ENCODE data around the gene CD36. TPM values are rescaled to one million over a fixed set of nuclear protein-coding genes. Genes with fewer than 3 reads are reported as not detected.

Gene CD36
- total and polyA plus RNA-seq, 2 of the 8 experiments (the other 6 are each of a cell fraction or from before 2014, with no cell fraction given) = 0.33 to 0.60 TPM

GRCh38 chr7:80677629-80678028 is 39.2 kb downstream of the CD36 start:
- Histone ChIP-seq H3K56ac (replicated peaks; ENCODE audit: insufficient read length, low read depth, low read length) (no peak overlapping the region), H4K5ac (ENCODE audit: insufficient read length, low read depth, low read length) (no peak overlapping the region), H3K9ac (replicated peaks in 1 of 4; ENCODE audit: extremely low read depth in 1 of 4, low read depth in 3 of 4, low read length in 3 of 4) (no peak overlapping the region), H2BK20ac (ENCODE audit: low read length) (no peak overlapping the region), H3K4ac (replicated peaks; ENCODE audit: insufficient read length, low read depth, low read length) (no peak overlapping the region), H3K23me2 (ENCODE audit: low read depth, low read length) (no peaks in the 10 kb centered on the region), H3K27me3 (replicated peaks in 1 of 4; ENCODE audit: control insufficient read depth in 3 of 4, extremely low read depth in 1 of 4, insufficient read depth in 3 of 4, low read length in 3 of 4) (no peaks in the 10 kb centered on the region), H3K14ac (ENCODE audit: insufficient read length) (no peak overlapping the region), H2BK5ac (ENCODE audit: low read depth, low read length) (no peak overlapping the region), H2BK15ac (ENCODE audit: low read length) (no peak overlapping the region), H4K8ac (ENCODE audit: extremely low read depth, insufficient read depth, low read length) (no peak overlapping the region), H3K27ac (ENCODE audit: low read depth, low read length) (no peak overlapping the region), H3K4me1 (replicated peaks in 1 of 4; ENCODE audit: control insufficient read depth in 3 of 4, insufficient read depth in 4 of 4, low read length in 3 of 4) (no peaks in the 10 kb centered on the region), H3K9me3 (ENCODE audit: insufficient read depth in 2 of 2, low read depth in 1 of 2, low read length in 1 of 2) (no peaks in the 10 kb centered on the region), H3K23ac (ENCODE audit: insufficient read length) (no peak overlapping the region), H4K91ac (replicated peaks; ENCODE audit: insufficient read length, low read length) (no peak overlapping the region), H2BK12ac (ENCODE audit: low read depth, low read length) (no peak overlapping the region), H2AK5ac (ENCODE audit: low read depth, low read length) (no peak overlapping the region), H4K20me1 (replicated peaks in 1 of 2; ENCODE audit: control insufficient read depth in 1 of 2, insufficient read depth in 2 of 2, low read length in 2 of 2) (no peaks in the 10 kb centered on the region), H3K4me2 (ENCODE audit: insufficient read depth in 1 of 2, low read depth in 2 of 2, low read length in 2 of 2) (no peak overlapping the region), H3K79me2 (ENCODE audit: control insufficient read depth in 1 of 2, insufficient read depth in 2 of 2, low read length in 2 of 2) (no peaks in the 10 kb centered on the region), H3K79me1 (ENCODE audit: low read depth, low read length) (no peaks in the 10 kb centered on the region), H3K4me3 (ENCODE audit: extremely low read depth in 1 of 4, insufficient read depth in 2 of 4, low read depth in 3 of 4, low read length in 4 of 4) (no peak overlapping the region), H2BK120ac (replicated peaks; ENCODE audit: low read depth, low read length) (no peak overlapping the region), H3K18ac (ENCODE audit: extremely low read depth, low read length) (no peak overlapping the region), H3K36me3 (ENCODE audit: control insufficient read depth in 2 of 4, insufficient read depth in 4 of 4, low read length in 3 of 4) (no peaks in the 10 kb centered on the region), H2AFZ (ENCODE audit: low read length) (no peak overlapping the region)
- ChIA-PET CTCF (ENCODE audit: partially characterized antibody) (no interaction called here), POLR2A (ENCODE audit: partially characterized antibody) (no interaction called here)
- DNase-seq (ENCODE audit: low read depth in 1 of 2, low spot score in 2 of 2) = no peak
- WGBS, 2 experiments (ENCODE audit: extremely low coverage in 1 of 2, insufficient coverage in 1 of 2, insufficient read length in 1 of 2, insufficient replicate concordance in 2 of 2, low coverage in 1 of 2, low lambda C conversion rate in 2 of 2, missing lambda C conversion rate in 1 of 2) = 90% methylated on average over 1 of the region's 1 CpG; no CpG with 5 or more reads in 1 of the 2 experiments
- no peak for FAIRE-seq
- TF ChIP-seq GTF2F1 (IDR thresholded peaks at IDR 0.05; ENCODE audit: borderline replicate concordance, low read depth, low read length) (no peak), NANOG (IDR thresholded peaks at IDR 0.05; ENCODE audit: insufficient read depth, low read depth, low read length, poor library complexity, severe bottlenecking) (no peak)

All from H1 (cell line).